ENCODE measurements around the gene INHBC.
"Not testable (repeated sequence)": the region's sequence is repeated elsewhere in the genome, so short reads cannot be mapped to it uniquely, and the experiment has no call there.

INHBC gene

GRCh38 chr12:57488402-57489156 is 54.0 kb downstream of the INHBC start:
- no peak for DNase-seq

DNA sequence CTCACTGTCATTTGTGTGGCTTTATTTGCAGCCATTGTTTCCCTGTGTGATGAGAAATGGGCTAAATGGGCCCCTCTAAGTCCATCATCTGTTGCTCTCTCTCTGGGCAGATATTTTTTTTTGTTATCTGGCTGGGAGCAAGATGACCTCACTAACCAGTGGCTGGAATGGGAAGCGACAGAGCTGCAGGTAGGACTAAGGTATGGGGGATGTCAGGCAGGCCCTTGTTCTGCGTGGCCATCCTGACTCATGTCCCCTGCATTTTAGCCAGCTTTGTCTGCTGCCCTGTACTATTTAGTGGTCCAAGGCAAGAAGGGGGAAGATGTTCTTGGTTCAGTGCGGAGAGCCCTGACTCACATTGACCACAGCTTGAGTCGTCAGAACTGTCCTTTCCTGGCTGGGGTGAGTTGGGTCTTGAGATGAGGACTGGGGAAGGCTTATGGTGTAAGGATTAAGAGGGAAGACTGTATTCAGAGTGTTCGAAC is 54.6 kb downstream of the INHBC start:
- DNase-seq, result no peak

GRCh38 chr12:57490126-57490525 is 55.5 kb downstream of the INHBC start:
- no peak for DNase-seq

- DNase-seq, result no peak
Measured at GRCh38 chr12:57491393-57492280, 57.1 kb downstream of the INHBC start.

- not testable (repeated sequence) for DNase-seq
Measured at GRCh38 chr12:57495051-57495701, 60.6 kb downstream of the INHBC start.

GRCh38 chr12:57496822-57497221 is 62.2 kb downstream of the INHBC start:
- DNase-seq, result no peak

DNA sequence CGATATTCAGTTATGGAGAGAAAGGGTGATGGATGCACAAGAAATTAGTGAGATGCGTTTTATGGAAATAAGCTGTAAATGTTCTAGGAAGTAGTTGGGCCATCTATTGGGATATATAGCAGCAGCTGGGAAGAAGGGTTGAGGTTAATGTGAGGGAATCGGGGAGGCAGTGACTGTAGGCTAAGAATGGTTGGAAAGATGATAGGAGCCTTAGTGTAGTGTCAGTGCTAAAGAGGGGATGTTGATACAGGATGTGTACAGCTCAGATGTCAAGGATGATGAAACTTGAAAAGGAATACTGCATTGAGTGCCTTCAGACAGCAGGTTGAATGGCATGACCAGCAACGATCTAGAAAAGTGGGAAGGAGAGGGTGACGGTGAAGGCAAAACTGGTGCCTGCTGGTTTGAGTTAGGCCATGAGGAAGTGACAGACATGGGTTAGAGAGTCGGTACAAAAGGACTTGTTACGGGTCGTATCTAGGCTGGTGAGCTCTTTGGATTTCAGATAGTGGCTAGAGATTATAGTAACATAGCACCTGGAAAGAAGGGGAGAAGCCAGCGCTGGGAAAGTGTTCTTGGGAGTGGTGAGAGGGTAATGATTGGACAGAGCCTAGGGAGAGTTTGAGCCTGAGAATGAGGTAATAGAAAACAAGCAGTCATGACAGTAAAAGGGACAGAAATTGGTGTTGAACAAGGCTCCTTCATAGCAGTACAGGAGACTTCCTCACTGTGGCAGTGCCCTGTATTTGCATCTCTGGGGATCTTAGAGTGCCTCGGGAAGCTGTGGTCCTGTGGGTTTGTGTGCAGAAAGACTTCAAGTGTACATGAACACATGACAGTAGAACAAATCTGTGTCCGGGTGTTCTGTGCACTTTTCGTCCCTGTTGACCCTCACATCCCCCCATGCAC is 62.9 kb downstream of the INHBC start:
- no peak for DNase-seq

GRCh38 chr12:57498132-57498502 is 63.5 kb downstream of the INHBC start:
- no peak for DNase-seq

GRCh38 chr12:57498571-57498970 is 64.0 kb downstream of the INHBC start:
- DNase-seq, result no peak

GRCh38 chr12:57500213-57500612 is 65.6 kb downstream of the INHBC start:
- DNase-seq, result no peak
